Skeletal muscle cell (primary cell): ENCODE results near the gene TXNDC8.

ENCODE experiments used
- DNase-seq: peaks from one replicate; pipeline ENCODE4 v3.0.0-alpha.2; 2010; ENCODE audit warnings: low read depth
- H3K4me3 ChIP-seq: 2 replicates; pipeline ENCODE4 v1.5.1; 2011; ENCODE audit warnings: low read depth, mild to moderate bottlenecking, control low read depth, low read length, moderate library complexity

The TXNDC8 gene

GRCh38 chr9:110284211-110284844 lies 53.3 kb downstream of the TXNDC8 start:
- H3K4me3 ChIP-seq = no peak overlapping the region

GRCh38 chr9:110283751-110284150 lies 53.9 kb downstream of the TXNDC8 start:
- no peak for DNase-seq
- no peak overlapping the region for H3K4me3 ChIP-seq

More at GRCh38 chr9:110284211-110284844, 53.3 kb downstream of the TXNDC8 start:
- no peak for DNase-seq

DNA sequence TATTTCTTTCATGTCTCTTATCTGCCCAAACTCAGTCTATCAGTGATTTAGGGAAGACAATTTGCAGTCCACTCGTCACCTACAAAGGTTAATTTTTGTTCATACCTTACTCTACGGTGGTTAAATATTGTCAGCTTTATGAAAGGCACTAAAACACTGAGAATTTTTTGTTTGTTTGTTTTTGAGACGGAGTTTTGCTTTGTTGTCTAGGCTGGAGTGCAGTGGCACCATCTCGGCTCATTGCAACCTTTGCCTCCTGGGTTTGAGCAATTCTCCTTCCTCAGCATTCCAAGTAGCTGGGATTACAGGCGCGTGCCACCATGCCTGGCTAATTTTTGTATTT lies 55.0 kb downstream of the TXNDC8 start:
- no peak overlapping the region for H3K4me3 ChIP-seq
- DNase-seq = no peak

GRCh38 chr9:110282018-110282738 lies 55.5 kb downstream of the TXNDC8 start:
- DNase-seq = no peak
- H3K4me3 ChIP-seq = no peak overlapping the region

DNA sequence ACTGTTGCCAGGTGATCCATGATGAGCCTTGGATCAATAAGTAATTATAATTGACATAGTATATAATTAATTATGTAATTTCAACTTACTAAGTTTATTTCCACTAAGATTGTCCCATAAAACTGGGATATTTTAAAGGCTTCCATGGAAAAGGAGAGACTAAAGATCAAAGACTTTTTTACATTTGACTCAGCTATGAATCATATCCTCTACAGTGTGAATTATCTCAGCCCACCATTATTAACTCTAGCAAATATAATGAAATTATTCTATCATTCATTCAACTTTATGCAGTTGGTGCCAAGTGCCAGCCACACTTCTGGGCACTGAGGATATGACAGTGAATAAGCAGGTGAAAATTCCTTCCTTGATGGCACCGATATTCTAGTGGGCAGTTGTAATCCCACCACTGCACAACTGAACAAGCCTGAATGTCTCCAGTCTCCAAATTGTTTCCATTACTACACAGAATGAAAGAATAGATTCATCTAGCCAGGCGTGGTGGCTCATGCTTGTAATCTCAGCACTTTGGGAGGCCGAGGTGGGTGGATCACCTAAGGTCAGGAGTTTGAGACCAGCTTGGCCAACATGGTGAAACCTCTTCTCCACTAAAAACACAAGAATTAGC lies 59.5 kb downstream of the TXNDC8 start:
- no peak overlapping the region for H3K4me3 ChIP-seq
- no peak for DNase-seq

GRCh38 chr9:110276781-110277180 lies 60.9 kb downstream of the TXNDC8 start:
- H3K4me3 ChIP-seq = no peak overlapping the region
- DNase-seq = no peak

DNA sequence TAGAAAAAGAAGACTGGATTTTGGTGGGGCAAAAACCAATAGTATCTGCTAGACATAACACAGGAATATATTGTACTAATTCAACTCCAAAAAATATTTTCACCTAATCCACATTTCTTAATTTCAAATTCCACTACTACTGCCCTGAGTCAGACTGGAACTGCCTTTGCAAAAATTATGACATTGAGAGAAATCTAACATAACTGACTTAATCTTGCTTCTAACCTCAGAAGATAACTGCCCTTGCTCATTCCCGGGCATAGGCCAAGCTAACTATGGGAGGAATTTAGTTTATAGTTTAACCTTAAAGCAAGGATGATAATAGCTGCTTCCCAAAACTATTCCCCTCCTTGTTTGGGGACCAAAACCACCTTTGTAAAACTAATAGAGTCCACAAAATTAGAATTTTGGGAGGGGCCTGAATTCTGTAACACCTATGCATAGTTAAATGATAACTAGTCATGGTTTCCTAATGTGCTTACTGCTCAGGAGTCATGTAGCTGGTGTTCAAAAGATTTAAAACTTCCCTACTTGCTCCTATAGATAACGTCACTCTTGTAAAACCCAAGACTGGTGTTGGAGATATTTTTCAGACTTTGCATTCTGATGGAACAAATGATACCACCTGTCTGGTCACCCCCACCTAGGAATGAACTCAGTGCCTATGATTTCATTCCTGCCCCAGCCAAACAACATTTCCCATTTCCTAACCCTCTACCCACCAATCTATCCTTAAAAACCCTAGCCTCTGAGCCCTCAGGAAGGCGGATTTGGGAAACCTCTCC lies 67.3 kb downstream of the TXNDC8 start:
- no peak overlapping the region for H3K4me3 ChIP-seq
- DNase-seq = no peak

- H3K4me3 ChIP-seq = no peak overlapping the region
- DNase-seq = no peak
These were observed 70.9 kb downstream of the TXNDC8 start for GRCh38 chr9:110266795-110267194.

DNA sequence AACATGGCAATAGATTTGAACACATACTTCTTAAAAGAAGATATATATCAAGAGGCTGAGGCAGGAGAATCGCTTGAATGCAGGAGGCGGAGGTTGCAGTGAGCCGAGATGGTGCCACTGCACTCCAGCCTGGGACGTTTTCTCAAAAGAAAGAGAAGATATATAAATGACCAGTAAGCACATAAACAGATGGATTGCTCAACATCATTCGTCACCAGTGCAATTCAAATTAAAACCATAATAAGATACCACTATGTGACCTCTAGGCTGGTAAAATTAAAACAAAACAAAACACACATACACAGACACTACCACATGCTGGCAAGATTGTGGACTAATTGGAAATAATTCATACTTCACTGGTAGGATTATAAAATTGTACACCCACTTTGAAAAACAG lies 76.0 kb downstream of the TXNDC8 start:
- DNase-seq = no peak
- no peak overlapping the region for H3K4me3 ChIP-seq

- DNase-seq = no peak
- H3K4me3 ChIP-seq = no peak overlapping the region
These were observed 76.8 kb downstream of the TXNDC8 start for GRCh38 chr9:110260911-110261310.

DNA sequence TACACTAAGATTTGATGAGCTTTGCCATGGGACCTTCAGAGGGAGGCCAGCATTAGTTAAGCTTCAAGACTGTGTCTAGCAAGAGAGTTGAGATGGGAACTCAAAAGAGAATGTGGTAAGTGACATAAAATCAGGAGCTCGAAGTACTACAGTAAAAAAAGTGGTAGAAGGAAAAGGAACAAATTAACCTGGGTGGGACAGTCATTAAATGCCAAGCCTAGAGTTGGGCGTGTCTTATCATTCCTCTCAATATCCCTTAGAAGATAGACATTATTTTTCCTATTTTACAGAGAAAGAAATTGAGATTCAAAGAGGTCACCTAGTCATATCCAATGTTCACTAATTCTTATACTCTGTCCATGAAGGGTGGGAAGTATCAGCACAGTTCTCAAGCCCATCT lies 78.1 kb downstream of the TXNDC8 start:
- DNase-seq = no peak
- H3K4me3 ChIP-seq = no peak overlapping the region

DNA sequence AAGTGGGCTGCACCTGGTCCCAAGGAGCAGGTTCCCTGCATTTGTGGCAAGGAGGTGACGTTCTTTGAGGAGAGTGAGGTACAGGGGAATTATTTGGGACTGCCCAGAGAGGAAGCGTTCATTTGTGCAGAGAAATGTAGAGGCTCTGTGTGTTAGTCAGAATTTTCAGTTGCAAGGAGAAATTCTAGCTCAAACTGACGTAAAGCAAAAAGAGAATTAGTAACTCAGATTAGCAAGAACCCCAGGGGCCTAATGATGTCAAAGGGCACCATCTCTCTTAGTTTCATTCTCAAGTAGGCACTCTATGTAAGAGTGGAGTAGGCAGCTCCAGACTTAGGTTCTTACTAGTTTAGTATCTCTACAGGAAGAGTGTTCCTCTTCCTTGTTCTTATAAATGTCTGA lies 79.0 kb downstream of the TXNDC8 start:
- DNase-seq = no peak
- H3K4me3 ChIP-seq = no peak overlapping the region

DNA sequence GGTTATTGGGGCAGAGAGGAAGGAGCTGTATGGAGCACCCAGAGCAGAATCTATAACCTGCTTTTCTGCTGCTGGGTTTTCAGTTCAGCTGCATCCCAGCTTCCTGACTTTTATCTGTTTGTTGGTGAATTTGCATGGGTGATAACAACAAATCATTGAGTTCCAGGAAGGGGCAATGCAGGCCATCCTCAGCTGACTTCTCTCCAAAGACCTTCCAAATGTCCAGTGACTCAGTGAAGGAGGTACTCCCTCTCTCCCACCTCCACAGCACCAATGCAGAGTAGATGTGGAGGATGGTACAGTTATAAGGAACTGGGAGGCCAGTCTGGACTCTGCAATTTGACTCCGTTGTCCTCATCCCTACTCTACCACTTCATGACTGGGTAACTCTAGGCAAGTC lies 79.7 kb downstream of the TXNDC8 start:
- DNase-seq = no peak
- no peak overlapping the region for H3K4me3 ChIP-seq

DNA sequence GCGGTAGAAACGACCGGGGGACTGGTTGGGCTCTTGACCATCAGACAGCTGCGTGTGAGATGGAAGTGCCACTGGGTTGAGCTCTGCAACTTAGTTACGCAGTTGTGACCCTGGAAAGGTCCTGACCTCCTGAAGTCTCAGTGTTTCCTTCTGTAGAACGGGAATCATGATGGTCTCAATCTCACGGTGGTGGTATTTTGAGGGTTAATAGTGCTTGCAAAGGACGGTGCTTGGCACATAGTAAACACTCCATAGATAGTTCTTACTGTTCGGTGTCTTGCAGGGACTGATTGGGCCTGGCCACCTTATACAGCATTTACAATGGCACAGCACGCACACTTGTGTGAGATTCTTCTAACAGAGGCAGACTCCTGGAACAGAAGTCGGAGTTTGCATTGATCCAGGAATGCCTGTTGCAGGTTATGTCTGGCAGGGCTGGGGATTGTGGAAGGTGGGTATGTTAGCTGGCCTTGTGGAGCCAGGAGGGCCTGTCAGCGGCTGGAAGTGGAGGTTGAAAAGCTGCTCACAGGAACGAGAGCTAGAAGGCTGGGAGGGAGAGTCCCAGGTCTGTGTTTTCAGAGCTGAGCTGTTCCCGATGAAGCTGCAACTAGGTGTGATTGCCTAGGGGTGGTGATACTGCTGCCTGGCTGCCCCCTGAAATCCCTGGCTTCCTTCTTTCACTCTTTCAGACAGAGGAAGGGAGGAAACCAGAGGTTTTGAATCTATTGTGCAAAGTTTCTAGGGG lies 80.4 kb downstream of the TXNDC8 start:
- H3K4me3 ChIP-seq = peak overlapping the region; percentile 89
- no peak for DNase-seq

- DNase-seq = peak; percentile 66
- peak within 1 kb of the TSS; percentile 89 for H3K4me3 ChIP-seq
These were observed 81.1 kb downstream of the TXNDC8 start, which contains the start of gene TXN for GRCh38 chr9:110256380-110257096. TSS of gene TXN (minus strand) at chr9:110256507. CDS start at chr9:110256435, 72 bp downstream.

DNA sequence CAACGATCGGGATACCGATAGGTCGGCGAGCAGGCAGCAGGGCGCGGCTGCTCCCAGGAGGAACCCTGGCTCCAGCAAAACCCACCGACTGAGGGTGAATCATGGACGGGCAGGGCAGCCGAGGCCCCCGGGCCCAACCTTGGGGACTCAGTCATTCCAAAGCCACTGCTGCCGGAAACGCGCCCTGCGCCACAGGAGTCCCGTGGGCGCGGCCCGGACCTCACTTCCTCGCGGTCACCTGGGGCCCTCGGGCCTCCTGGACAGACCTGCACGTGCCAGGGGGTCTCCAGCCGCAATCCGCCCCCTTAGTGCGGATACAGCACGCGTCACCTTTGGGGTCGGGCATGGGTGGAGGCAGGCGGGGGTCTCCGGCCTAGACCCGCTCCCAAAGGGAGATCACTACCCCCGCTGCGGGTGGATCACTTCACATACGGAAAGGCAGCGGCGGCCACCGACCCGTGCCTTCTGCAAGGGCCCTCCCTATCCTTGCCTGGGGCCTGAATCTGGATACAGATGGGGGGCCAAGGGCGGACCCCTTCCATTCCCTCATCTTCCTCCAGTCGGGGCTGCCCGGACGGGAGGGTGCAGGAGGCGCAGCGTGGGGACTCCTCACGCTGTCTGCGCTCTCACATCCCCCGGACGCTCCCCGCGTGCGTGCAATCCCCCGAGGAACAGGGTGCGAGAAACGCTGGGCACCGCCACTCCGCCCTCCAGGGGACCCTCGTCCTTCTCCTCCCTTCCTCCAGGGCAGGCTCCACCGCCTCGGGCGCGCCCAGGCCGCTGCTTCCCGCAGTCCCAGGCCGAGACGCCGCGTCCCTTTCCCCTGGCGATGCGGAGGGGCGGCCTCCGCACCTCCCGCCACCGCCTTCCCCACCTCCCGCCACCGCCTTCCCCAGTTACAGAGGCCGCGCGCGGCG lies 81.9 kb downstream of the TXNDC8 start:
- DNase-seq = no peak
- peak overlapping the region; percentile 89 for H3K4me3 ChIP-seq

- DNase-seq = no peak
- H3K4me3 ChIP-seq = peak overlapping the region; percentile 89
These were observed 82.6 kb downstream of the TXNDC8 start for GRCh38 chr9:110255034-110255462.

DNA sequence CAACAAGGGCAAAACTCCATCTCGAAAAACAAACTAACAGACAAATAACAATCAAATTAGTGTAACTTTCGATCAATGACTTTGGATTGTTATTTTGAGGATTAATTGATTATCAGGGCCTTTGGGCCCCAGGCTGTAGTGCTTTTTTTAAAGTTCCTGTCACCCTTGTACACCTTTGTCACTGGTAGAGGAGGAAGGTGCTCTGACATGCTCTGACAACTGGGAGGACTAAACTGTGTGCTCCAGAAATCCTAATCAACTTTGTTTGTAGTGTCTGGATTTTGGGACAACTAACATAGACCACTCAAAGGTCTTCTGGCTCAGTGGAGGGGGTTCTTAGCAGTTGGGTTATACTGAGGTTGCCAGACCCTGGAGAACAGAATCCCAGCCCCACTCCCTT lies 83.2 kb downstream of the TXNDC8 start:
- peak overlapping the region; percentile 89 for H3K4me3 ChIP-seq
- no peak for DNase-seq
